ENCODE results near the gene INTS11. TPM values are rescaled to one million over a fixed set of nuclear protein-coding genes. Genes with fewer than 3 reads are reported as not detected.
"Not testable (repeated sequence)": the region's sequence is repeated elsewhere in the genome, so short reads cannot be mapped to it uniquely, and the experiment has no call there.

Gene INTS11
- 53.4 TPM for polyA plus RNA-seq (2012; ENCODE audit: low read depth, missing spikeins)

DNA sequence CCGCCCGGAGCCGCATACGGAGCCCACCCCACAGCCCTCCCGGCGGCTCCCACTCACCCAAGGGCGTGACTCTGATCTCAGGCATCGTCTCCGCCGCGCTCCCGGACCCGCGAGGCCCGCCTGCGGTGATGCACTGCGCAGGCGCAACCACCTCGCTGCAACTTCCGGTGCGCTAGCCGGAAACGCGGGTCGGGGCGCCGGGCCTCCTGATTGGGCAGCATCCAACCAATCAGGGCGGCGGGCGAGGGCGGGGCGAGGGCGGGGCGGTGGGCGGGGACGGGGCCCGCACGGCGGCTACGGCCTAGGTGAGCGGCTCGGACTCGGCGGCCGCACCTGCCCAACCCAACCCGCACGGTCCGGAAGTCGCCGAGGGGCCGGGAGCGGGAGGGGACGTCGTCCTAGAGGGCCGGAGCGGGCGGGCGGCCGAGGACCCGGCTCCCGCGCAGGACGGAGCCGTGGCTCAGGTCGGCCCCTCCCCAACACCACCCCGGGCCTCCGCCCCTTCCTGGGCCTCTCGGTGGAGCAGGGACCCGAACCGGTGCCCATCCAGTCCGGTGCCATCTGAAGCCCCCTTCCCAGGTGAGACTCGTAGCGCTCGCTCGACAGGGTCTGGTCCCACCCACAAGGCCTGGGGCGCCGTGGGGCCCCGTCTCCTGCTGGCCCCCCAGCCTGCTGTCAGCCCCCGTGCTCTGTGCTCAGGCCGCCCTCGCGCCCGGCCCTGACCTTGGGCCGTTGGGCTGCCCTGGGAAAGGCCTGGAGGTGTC, at the start of gene INTS11, which contains the start of gene CPTP:
Gene INTS11 (minus strand): TSS at position 137 of the 764 bp plus-strand sequence. CDS start 52 bp downstream, at position 85.
Gene CPTP (plus strand): TSS at position 279 of the 764 bp plus-strand sequence. CDS start 2,109 bp downstream, outside the sequence.
- FAIRE-seq = peak; percentile 97
- peak; percentile 100 for DNase-seq (ENCODE audit: insufficient read length, low spot score)

DNA sequence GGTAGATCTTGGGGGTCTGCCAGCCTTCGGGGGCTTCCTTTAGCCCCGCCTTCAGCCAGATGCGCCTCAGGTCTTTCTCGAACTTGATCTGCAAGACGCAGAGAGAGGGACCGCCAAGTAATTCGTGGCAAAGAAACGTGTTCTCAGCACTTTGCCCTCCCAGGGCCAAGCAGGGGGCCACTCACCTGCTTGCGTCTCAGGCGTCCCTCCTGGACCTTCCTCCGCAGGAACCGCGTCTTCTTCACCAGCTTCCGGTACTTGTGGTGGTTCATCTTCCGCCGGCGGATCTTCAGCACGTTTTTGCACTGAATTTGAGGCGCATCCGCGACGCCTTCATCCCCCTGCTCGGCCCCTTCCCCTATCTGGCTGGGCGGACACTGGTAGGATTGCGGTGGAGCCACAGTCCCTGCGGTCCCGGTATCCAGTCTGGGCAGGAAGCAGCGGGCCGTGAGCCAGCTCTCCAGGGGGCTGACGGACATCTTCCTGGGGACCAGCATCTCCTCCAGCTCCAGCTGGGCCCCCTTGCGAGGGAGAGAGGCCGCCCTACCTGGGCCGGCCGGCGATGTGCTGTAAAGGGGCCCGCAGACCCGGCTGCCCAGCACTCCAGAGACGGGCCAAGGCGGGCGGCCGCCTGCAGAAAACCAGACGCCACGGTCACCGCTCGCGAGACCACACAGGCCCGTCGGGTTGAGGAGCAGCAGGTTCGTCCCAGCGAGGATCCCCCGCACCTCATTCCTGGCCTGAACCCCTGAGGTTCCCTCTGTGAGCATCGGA, 49.5 kb upstream of the INTS11 start:
- DNase-seq (ENCODE audit: insufficient read length, low spot score) = no peak
- FAIRE-seq = no peak
- no peak for TF ChIP-seq PAX5 (IDR thresholded peaks at IDR 0.05; ENCODE audit: insufficient read depth, low read length, severe bottlenecking)
- TF ChIP-seq TAF1 (IDR thresholded peaks at IDR 0.05; ENCODE audit: low read depth, low read length) = no peak
- no peak for TF ChIP-seq POU2F2 (IDR thresholded peaks at IDR 0.05; ENCODE audit: low read depth, low read length)
- no peak for TF ChIP-seq POLR2A (IDR thresholded peaks at IDR 0.05; ENCODE audit: low read depth, low read length)
- TF ChIP-seq POLR2AphosphoS5 (IDR thresholded peaks at IDR 0.05; ENCODE audit: low read depth, low read length) = no peak
- no peak for TF ChIP-seq SPI1 (IDR thresholded peaks at IDR 0.05; ENCODE audit: low read depth, low read length)

More for the DNA sequence above, at the start of gene INTS11, which contains the start of gene CPTP:
- TF ChIP-seq PAX5 (IDR thresholded peaks at IDR 0.05; ENCODE audit: insufficient read depth, low read length, severe bottlenecking) (no peak), POLR2A (IDR thresholded peaks at IDR 0.05; ENCODE audit: low read depth, low read length) (peak; percentile 60), TAF1 (IDR thresholded peaks at IDR 0.05; ENCODE audit: low read depth, low read length) (peak; percentile 33; the same call in 1 of the 2 replicates), POU2F2 (IDR thresholded peaks at IDR 0.05; ENCODE audit: low read depth, low read length) (no peak), POLR2AphosphoS5 (IDR thresholded peaks at IDR 0.05; ENCODE audit: low read depth, low read length) (0 out of 2 replicates have a peak, but pooled peaks have one; percentile 59)

DNA sequence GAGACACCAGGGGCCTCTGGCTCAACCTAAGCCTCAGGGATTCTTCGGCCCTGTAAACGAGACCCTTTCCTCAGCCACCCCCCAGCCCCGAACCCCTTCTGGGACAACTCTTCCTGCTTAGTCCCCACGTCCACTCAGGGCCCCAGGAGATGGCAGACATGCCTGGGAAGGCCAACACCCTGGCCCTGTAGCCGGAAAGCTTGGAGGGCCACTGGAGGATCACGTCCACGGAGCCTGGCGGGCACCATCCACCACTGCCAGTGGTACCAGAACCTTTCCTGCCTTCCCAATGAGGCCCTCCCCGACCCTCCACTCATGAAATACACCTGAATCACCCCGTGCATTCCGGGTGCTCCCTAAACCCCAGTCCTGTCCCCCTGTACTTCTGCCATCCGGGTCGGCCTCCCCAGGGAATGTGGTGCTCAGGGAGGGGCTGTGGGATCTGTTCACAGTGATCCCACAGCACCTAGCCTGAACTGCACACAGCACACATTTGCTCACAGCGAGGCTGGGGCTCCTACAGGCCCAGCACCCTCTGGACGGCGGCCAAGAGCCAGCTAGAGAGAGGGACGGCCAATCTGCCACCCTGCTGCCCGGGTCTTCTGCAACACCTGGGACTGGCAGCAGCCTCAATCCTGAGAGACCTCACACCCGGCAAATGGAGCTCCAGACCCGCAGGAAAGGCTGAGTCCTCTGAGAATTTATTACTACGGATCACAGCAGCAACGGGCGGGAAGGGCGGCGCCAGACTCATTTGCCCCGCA, 48.8 kb upstream of the INTS11 start:
- FAIRE-seq = no peak
- no peak for DNase-seq (ENCODE audit: insufficient read length, low spot score)
- no peak for TF ChIP-seq POU2F2 (IDR thresholded peaks at IDR 0.05; ENCODE audit: low read depth, low read length)
- no peak for TF ChIP-seq TAF1 (IDR thresholded peaks at IDR 0.05; ENCODE audit: low read depth, low read length)
- TF ChIP-seq POLR2A (IDR thresholded peaks at IDR 0.05; ENCODE audit: low read depth, low read length) = no peak
- TF ChIP-seq PAX5 (IDR thresholded peaks at IDR 0.05; ENCODE audit: insufficient read depth, low read length, severe bottlenecking) = no peak
- TF ChIP-seq SPI1 (IDR thresholded peaks at IDR 0.05; ENCODE audit: low read depth, low read length) = no peak
- TF ChIP-seq POLR2AphosphoS5 (IDR thresholded peaks at IDR 0.05; ENCODE audit: low read depth, low read length) = no peak

DNA sequence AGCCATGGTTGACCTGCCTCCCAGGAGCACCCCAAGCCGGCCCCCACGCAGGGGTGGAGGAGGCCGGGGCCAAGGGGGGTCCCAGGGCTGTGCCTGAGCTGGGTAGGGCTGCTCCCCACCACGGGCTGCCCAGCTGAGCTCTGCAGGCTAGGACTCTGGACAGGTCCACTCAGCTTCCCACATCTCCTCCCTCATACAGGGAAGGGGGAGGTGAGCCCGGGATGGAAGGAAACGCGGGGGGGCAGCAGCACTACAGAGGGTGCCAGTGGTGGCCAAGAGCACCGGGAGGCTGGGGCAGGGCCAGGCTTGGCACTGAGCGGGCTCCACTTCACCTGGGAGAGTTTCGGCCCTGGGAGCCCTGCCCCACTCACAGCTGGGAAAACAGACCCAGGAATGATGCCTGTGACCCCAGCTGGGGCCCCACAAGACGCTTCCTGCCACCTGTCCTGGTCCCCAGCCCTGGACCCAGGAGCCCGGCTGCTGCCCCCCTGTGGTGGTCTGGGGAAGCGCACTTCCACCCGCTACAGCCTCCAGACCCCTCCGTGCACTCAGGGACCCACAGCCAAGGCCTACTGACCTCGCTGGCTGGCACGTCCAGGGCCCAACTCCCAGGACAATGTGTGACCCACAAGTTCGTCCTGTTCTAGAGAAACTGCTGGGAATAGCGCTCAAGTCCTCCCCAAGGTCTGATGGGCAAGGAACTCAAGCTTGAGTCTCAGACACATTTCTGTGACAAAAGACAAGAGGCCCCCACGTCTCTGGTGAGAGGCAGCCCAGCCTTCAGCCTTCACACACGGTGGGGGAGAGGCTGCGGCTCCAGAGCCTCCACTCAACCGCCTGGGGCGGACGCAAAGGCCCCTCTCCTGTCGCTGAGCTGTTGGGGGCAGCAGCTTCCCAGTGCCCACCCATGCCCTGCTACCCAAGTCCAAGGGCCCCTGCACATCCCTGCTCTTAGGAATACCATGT, 47.6 kb upstream of the INTS11 start:
- DNase-seq (ENCODE audit: insufficient read length, low spot score) (peak; percentile 95), FAIRE-seq (peak; percentile 82)
- TF ChIP-seq POU2F2 (IDR thresholded peaks at IDR 0.05; ENCODE audit: low read depth, low read length) (no peak), SPI1 (IDR thresholded peaks at IDR 0.05; ENCODE audit: low read depth, low read length) (no peak), POLR2AphosphoS5 (IDR thresholded peaks at IDR 0.05; ENCODE audit: low read depth, low read length) (no peak; the same call in 1 of the 2 replicates), TAF1 (IDR thresholded peaks at IDR 0.05; ENCODE audit: low read depth, low read length) (no peak), POLR2A (IDR thresholded peaks at IDR 0.05; ENCODE audit: low read depth, low read length) (no peak), PAX5 (IDR thresholded peaks at IDR 0.05; ENCODE audit: insufficient read depth, low read length, severe bottlenecking) (no peak)

DNA sequence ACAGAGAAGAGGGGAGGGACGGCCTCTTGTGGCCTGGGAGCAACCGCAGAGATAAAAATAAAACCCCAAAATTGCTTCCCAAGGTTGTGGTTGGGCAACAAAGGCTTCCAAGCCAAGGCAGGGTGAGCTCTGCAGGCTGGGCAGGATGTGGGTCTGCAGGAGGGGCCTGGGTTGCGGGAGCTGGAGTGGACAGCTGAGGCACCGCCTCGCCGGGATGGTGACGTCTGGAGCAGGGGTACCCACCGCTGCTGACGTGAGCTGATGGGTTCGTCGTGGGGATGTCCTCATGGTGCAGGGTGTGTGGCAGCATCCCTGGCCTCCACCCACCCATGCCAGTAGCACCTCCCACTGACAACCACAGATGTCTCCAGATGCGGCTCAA, 46.9 kb upstream of the INTS11 start:
- no peak for DNase-seq (ENCODE audit: insufficient read length, low spot score)
- TF ChIP-seq POLR2AphosphoS5 (IDR thresholded peaks at IDR 0.05; ENCODE audit: low read depth, low read length) (no peak), SPI1 (IDR thresholded peaks at IDR 0.05; ENCODE audit: low read depth, low read length) (no peak), PAX5 (IDR thresholded peaks at IDR 0.05; ENCODE audit: insufficient read depth, low read length, severe bottlenecking) (no peak), TAF1 (IDR thresholded peaks at IDR 0.05; ENCODE audit: low read depth, low read length) (no peak), POU2F2 (IDR thresholded peaks at IDR 0.05; ENCODE audit: low read depth, low read length) (no peak), POLR2A (IDR thresholded peaks at IDR 0.05; ENCODE audit: low read depth, low read length) (no peak)

DNA sequence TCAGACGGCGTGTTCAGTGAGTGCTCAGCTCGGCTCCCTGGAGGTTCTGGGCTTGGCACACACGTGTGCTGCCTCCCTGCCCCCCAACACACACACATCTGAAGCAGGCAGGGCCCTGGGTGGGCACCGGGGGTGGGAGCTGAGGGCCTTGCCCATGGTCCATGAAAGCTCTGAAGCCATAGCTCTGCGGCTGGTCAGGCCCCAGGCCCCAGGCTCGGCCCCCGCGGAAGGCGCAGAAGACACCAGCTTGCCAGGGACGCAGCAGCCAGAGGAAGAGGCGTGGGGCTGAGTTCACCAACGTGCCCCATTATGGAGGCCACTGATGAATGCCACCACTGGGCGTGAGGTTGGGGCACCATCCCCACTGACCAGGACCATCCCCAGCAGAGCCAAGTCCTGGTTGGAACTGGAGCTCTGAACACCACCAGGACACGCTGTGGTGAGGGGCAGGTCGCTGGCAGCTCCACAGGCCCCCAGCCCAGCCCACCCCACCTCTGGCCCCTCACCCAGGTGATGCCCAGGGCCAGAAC, 46.4 kb upstream of the INTS11 start:
- DNase-seq (ENCODE audit: insufficient read length, low spot score) (no peak), FAIRE-seq (no peak)
- no peak for TF ChIP-seq POLR2A (IDR thresholded peaks at IDR 0.05; ENCODE audit: low read depth, low read length)
- no peak for TF ChIP-seq POU2F2 (IDR thresholded peaks at IDR 0.05; ENCODE audit: low read depth, low read length)
- TF ChIP-seq TAF1 (IDR thresholded peaks at IDR 0.05; ENCODE audit: low read depth, low read length) = no peak
- TF ChIP-seq SPI1 (IDR thresholded peaks at IDR 0.05; ENCODE audit: low read depth, low read length) = no peak
- no peak for TF ChIP-seq POLR2AphosphoS5 (IDR thresholded peaks at IDR 0.05; ENCODE audit: low read depth, low read length)
- no peak for TF ChIP-seq PAX5 (IDR thresholded peaks at IDR 0.05; ENCODE audit: insufficient read depth, low read length, severe bottlenecking)

More for the DNA sequence above, 46.9 kb upstream of the INTS11 start:
- FAIRE-seq = peak; percentile 61

DNA sequence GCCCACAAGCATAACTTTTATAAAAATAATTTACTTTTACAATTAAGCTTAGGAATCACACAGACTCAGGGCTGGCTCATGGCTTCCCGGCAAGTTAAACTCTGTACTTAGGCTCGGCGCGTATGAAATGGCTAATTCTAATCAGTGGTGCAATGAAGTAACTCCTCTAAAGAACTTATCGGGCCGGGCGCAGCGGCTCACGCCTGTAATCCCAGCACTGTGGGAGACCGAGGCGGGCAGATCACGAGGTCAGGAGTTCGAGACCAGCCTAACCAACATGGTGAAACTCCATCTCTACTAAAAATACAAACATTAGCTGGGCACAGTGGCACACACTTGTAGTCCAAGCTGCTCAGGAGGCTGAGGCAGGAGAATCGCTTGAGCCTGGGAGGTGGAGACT, 45.6 kb upstream of the INTS11 start:
- DNase-seq (ENCODE audit: insufficient read length, low spot score); FAIRE-seq: not testable (repeated sequence)

DNA sequence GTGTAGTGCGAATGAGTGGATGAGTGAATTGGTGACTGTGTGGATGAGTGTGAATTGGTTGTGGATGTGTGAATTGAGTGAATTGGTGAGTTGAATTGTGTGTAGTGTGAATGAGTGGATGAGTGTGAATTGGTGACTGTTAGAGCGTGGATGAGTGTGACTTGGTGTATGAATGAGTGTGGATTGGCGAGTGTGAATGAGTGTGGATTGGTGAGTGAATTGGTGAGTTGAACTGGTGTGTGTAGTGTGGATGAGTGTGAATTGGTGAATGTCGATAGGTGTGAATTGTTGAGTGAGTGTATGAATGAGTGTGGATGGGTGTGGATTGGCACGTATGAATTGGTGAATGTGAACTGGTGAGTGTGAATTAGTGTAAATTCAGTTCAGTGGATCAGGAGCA, 42.9 kb upstream of the INTS11 start:
- TF ChIP-seq POLR2AphosphoS5 (IDR thresholded peaks at IDR 0.05; ENCODE audit: low read depth, low read length) = no peak
- TF ChIP-seq SPI1 (IDR thresholded peaks at IDR 0.05; ENCODE audit: low read depth, low read length) = no peak
- no peak for TF ChIP-seq POU2F2 (IDR thresholded peaks at IDR 0.05; ENCODE audit: low read depth, low read length)
- TF ChIP-seq TAF1 (IDR thresholded peaks at IDR 0.05; ENCODE audit: low read depth, low read length) = no peak
- no peak for TF ChIP-seq POLR2A (IDR thresholded peaks at IDR 0.05; ENCODE audit: low read depth, low read length)
- no peak for TF ChIP-seq PAX5 (IDR thresholded peaks at IDR 0.05; ENCODE audit: insufficient read depth, low read length, severe bottlenecking)
- FAIRE-seq = no peak
- no peak for DNase-seq (ENCODE audit: insufficient read length, low spot score)

Measured in GM12891 (cell line).